ENCODE results near the gene WDR88. TPM values are rescaled to one million over a fixed set of nuclear protein-coding genes. Genes with fewer than 3 reads are reported as not detected.

WDR88 gene
- polyA plus RNA-seq, 1 donor from 2014 or later: 0.35 TPM

- H3K4me2 ChIP-seq (ENCODE audit: low read length): no peak overlapping the region
- H2AFZ ChIP-seq (ENCODE audit: low read depth, low read length): no peak overlapping the region
- H3K27ac ChIP-seq (ENCODE audit: low read length): no peak overlapping the region
- no peaks in the 10 kb centered on the region for H3K9me2 ChIP-seq (ENCODE audit: insufficient read depth, low read length)
- no peak for TF ChIP-seq EP300 (conservative IDR thresholded peaks at IDR 0.05; ENCODE audit: poor library complexity, severe bottlenecking)
- TF ChIP-seq MXI1 (conservative IDR thresholded peaks at IDR 0.05; ENCODE audit: poor library complexity, severe bottlenecking): no peak
- no peak for TF ChIP-seq POLR2AphosphoS5 (IDR thresholded peaks at IDR 0.05)
- TF ChIP-seq, protein P1, sequence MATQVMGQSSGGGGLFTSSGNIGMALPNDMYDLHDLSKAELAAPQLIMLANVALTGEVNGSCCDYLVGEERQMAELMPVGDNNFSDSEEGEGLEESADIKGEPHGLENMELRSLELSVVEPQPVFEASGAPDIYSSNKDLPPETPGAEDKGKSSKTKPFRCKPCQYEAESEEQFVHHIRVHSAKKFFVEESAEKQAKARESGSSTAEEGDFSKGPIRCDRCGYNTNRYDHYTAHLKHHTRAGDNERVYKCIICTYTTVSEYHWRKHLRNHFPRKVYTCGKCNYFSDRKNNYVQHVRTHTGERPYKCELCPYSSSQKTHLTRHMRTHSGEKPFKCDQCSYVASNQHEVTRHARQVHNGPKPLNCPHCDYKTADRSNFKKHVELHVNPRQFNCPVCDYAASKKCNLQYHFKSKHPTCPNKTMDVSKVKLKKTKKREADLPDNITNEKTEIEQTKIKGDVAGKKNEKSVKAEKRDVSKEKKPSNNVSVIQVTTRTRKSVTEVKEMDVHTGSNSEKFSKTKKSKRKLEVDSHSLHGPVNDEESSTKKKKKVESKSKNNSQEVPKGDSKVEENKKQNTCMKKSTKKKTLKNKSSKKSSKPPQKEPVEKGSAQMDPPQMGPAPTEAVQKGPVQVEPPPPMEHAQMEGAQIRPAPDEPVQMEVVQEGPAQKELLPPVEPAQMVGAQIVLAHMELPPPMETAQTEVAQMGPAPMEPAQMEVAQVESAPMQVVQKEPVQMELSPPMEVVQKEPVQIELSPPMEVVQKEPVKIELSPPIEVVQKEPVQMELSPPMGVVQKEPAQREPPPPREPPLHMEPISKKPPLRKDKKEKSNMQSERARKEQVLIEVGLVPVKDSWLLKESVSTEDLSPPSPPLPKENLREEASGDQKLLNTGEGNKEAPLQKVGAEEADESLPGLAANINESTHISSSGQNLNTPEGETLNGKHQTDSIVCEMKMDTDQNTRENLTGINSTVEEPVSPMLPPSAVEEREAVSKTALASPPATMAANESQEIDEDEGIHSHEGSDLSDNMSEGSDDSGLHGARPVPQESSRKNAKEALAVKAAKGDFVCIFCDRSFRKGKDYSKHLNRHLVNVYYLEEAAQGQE (IDR thresholded peaks at IDR 0.05; ENCODE audit: borderline replicate concordance): no peak
- no peak for TF ChIP-seq EZH2 (IDR thresholded peaks at IDR 0.05; ENCODE audit: borderline replicate concordance, insufficient read depth, low read length, poor library complexity, severe bottlenecking)
- TF ChIP-seq RAD21 (conservative IDR thresholded peaks at IDR 0.05): no peak
- TF ChIP-seq CTCF (IDR thresholded peaks at IDR 0.05; ENCODE audit: poor library complexity, severe bottlenecking): no peak
- TF ChIP-seq TAF1 (IDR thresholded peaks at IDR 0.05; ENCODE audit: low read depth): no peak
- no peak for TF ChIP-seq SMC3 (conservative IDR thresholded peaks at IDR 0.05; ENCODE audit: poor library complexity)
- peaks cover under 1% of the 10 kb centered on the region for H3K9me3 ChIP-seq (ENCODE audit: low read length)
- no peak overlapping the region for H3K9ac ChIP-seq (ENCODE audit: low read length)
- H4K20me1 ChIP-seq (ENCODE audit: insufficient read depth): no peaks in the 10 kb centered on the region
- no peak overlapping the region for H3K4me3 ChIP-seq (ENCODE audit: low read length)
- no peaks in the 10 kb centered on the region for H3K79me2 ChIP-seq (replicated peaks; ENCODE audit: insufficient read depth, low read length)
- H3K36me3 ChIP-seq (ENCODE audit: insufficient read depth, low read length): no peaks in the 10 kb centered on the region
- no peaks in the 10 kb centered on the region for H3K27me3 ChIP-seq (ENCODE audit: insufficient read depth, low read depth, low read length)
- no peaks in the 10 kb centered on the region for H3F3A ChIP-seq (ENCODE audit: insufficient read depth, low read length, poor library complexity, severe bottlenecking)
Observed at GRCh38 chr19:33174186-33174585, 42.3 kb downstream of the WDR88 start.

DNA sequence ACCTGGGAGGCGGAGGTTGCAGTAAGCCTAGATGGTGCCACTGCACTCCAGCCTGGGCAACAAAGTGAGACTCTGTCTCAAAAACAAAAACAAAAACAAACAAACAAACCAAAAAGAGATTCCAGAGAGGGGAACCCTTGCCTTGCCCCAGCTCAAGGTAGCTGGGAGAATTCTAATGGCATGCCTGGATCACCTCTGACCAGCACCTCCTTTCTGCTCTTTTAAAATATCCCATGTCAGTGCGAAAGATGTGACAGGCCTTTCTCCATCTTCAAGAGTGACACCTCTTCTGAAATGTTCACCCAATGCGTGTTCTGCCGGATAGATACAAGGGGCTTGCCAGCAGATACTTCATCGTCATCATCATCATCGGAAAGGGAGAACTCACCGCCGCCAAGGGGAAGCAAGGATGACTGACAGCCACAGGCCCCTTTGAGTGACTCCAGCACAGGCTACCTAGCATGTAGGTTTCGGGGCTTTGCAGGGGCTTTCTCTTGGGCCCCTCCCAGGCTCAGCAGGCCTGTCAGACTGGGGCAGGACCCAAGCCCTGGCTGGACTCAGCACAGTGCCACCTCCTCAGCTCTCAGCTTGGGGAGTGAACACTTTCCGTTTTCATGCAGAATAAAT is 43.4 kb downstream of the WDR88 start:
- Histone ChIP-seq H3K36me3 (ENCODE audit: insufficient read depth, low read length) (no peaks in the 10 kb centered on the region), H3K9me3 (ENCODE audit: low read length) (no peaks in the 10 kb centered on the region), H3K27ac (ENCODE audit: low read length) (no peak overlapping the region), H3K4me3 (ENCODE audit: low read length) (peak overlapping the region; percentile 98), H3K27me3 (ENCODE audit: insufficient read depth, low read depth, low read length) (no peaks in the 10 kb centered on the region), H3K4me2 (ENCODE audit: low read length) (no peak overlapping the region), H2AFZ (ENCODE audit: low read depth, low read length) (no peak overlapping the region), H4K20me1 (ENCODE audit: insufficient read depth) (no peaks in the 10 kb centered on the region), H3F3A (ENCODE audit: insufficient read depth, low read length, poor library complexity, severe bottlenecking) (no peaks in the 10 kb centered on the region), H3K79me2 (replicated peaks; ENCODE audit: insufficient read depth, low read length) (no peaks in the 10 kb centered on the region), H3K9ac (ENCODE audit: low read length) (peak overlapping the region; percentile 84), H3K9me2 (ENCODE audit: insufficient read depth, low read length) (no peaks in the 10 kb centered on the region)
- TF ChIP-seq EZH2 (IDR thresholded peaks at IDR 0.05; ENCODE audit: borderline replicate concordance, insufficient read depth, low read length, poor library complexity, severe bottlenecking) (no peak), EP300 (conservative IDR thresholded peaks at IDR 0.05; ENCODE audit: poor library complexity, severe bottlenecking) (no peak), POLR2AphosphoS5 (IDR thresholded peaks at IDR 0.05) (no peak), SMC3 (conservative IDR thresholded peaks at IDR 0.05; ENCODE audit: poor library complexity) (no peak), MXI1 (conservative IDR thresholded peaks at IDR 0.05; ENCODE audit: poor library complexity, severe bottlenecking) (no peak), TAF1 (IDR thresholded peaks at IDR 0.05; ENCODE audit: low read depth) (no peak), CTCF (IDR thresholded peaks at IDR 0.05; ENCODE audit: poor library complexity, severe bottlenecking) (no peak), RAD21 (conservative IDR thresholded peaks at IDR 0.05) (no peak)
- TF ChIP-seq, protein P1 (IDR thresholded peaks at IDR 0.05; ENCODE audit: borderline replicate concordance): no peak
